GM12875 (cell line): Measurements from ENCODE around the gene MRPS5.

Experiments
- H3K4me3 ChIP-seq: one replicate; pipeline ENCODE4 v1.5.1; 2011; ENCODE audit warnings: low read depth, low read length, control low read depth
- TF ChIP-seq, protein P1 (sequence below): IDR thresholded peaks from 2 replicates; pipeline ENCODE4 v1.5.1; 2011; ENCODE audit warnings: low read depth, mild to moderate bottlenecking, control low read depth, inconsistent platforms, low read length, moderate library complexity, borderline replicate concordance; ENCODE audit not compliant: insufficient read depth

MRPS5 gene

DNA sequence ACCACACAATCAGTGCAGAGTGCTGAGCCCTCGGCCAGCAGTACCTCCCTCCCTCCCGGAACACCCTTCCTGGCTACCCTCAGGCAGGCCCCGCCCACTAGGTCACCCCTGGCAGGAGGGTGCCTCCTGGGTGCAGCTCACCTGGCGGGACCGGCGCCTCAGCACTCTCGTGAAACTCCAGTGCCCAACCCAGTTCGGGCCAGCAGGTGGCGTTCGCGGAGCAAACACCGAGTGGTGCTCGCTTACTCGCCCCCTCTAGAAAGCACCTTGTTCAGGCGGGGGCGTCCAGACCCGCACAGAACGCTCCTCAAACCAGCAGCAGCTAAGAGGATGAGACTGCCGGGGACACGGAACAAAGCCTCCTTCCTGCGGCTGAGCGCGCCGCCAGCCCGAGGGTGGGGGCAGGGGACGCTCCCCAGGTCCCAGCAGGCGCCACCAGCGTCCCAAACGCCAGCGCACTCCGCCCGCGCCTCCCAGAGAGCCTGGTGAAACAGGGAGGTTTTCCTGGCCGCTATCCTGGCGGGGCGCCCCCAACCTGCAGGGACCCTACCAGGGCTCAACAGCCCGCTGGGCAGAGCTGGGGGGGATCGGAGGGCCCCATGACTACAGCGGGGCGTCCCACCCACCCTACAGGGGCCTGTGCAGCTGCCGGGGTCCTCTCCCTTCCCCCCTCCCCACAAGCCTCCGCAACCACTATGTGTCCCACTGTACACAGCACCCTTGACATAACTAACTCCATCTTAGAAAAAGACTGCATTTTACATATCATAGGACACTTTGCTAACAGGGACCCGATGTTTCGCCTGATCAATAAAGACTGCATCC, 44.7 kb downstream of the MRPS5 start:
- H3K4me3 ChIP-seq, result peak overlapping the region; percentile 27
- TF ChIP-seq, protein P1, sequence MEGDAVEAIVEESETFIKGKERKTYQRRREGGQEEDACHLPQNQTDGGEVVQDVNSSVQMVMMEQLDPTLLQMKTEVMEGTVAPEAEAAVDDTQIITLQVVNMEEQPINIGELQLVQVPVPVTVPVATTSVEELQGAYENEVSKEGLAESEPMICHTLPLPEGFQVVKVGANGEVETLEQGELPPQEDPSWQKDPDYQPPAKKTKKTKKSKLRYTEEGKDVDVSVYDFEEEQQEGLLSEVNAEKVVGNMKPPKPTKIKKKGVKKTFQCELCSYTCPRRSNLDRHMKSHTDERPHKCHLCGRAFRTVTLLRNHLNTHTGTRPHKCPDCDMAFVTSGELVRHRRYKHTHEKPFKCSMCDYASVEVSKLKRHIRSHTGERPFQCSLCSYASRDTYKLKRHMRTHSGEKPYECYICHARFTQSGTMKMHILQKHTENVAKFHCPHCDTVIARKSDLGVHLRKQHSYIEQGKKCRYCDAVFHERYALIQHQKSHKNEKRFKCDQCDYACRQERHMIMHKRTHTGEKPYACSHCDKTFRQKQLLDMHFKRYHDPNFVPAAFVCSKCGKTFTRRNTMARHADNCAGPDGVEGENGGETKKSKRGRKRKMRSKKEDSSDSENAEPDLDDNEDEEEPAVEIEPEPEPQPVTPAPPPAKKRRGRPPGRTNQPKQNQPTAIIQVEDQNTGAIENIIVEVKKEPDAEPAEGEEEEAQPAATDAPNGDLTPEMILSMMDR, result peak; percentile 98

DNA sequence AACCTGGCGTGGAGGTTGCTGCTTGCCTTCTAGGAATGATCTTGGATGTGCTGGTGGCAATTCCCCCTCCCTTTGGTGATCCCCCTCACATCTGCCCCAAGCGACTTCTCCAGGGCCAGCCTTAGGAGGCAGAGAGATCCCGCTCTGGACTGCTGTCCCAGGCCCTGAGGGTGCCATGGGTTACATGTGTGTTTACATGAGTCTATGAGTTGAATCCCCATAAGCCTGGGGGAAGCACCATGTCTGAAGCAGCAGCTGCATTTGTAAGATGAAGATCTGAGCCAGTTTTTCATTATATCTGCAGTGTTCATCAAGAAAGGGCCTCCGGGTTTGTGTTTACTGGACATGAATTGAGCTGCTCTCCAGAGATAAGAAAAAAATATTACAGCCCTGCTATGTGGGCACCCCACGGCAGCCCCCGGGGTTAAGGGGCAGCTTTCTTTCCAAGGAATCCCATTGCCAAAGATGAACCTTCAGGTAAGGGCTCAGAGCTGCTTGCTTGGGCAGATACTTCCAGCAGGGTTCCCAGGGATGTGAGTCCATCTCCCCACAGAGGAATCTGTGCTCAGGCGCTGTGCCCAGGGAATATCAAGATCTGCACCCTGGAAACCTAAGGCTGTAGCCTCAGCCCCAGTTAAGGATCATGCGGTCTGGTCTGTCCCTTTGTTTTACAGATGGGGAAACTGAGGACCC, 46.0 kb downstream of the MRPS5 start:
- no peak overlapping the region for H3K4me3 ChIP-seq
- TF ChIP-seq, protein P1, result no peak

- no peak overlapping the region for H3K4me3 ChIP-seq
- TF ChIP-seq, protein P1, result no peak
Measured at GRCh38 chr2:95074663-95075439, 46.8 kb downstream of the MRPS5 start.

- TF ChIP-seq, protein P1, result no peak
- no peak overlapping the region for H3K4me3 ChIP-seq
Measured at GRCh38 chr2:95073856-95074662, 47.5 kb downstream of the MRPS5 start.

GRCh38 chr2:95072424-95072823, 49.2 kb downstream of the MRPS5 start:
- no peak overlapping the region for H3K4me3 ChIP-seq
- TF ChIP-seq, protein P1, result no peak

- TF ChIP-seq, protein P1, result no peak
- no peak overlapping the region for H3K4me3 ChIP-seq
Measured at GRCh38 chr2:95071856-95072255, 49.8 kb downstream of the MRPS5 start.
